Raji (cell line): ENCODE data around the gene IFT172.

ENCODE experiments used
- POLR2A ChIP-seq: IDR thresholded peaks from 2 replicates; pipeline ENCODE4 v1.6.1; 2011; ENCODE audit warnings: low read depth, low read length, control low read depth; ENCODE audit not compliant: insufficient read depth

IFT172 gene

GRCh38 chr2:27497288-27497627 lies 7.7 kb upstream of the IFT172 start:
- TF ChIP-seq POLR2A, result no peak

- no peak for TF ChIP-seq POLR2A
Measured at GRCh38 chr2:27496357-27497287, 7.1 kb upstream of the IFT172 start, which contains the start of gene GCKR. GCKR (plus strand) TSS chr2:27496839; CDS start chr2:27496905, 66 bp downstream.

GRCh38 chr2:27495840-27496356 lies 6.4 kb upstream of the IFT172 start:
- TF ChIP-seq POLR2A, result no peak

GRCh38 chr2:27494944-27495554 lies 5.5 kb upstream of the IFT172 start, which contains the start of gene FNDC4:
FNDC4 (minus strand) TSS chr2:27495200; CDS start chr2:27494679, 521 bp downstream.
- no peak for TF ChIP-seq POLR2A

DNA sequence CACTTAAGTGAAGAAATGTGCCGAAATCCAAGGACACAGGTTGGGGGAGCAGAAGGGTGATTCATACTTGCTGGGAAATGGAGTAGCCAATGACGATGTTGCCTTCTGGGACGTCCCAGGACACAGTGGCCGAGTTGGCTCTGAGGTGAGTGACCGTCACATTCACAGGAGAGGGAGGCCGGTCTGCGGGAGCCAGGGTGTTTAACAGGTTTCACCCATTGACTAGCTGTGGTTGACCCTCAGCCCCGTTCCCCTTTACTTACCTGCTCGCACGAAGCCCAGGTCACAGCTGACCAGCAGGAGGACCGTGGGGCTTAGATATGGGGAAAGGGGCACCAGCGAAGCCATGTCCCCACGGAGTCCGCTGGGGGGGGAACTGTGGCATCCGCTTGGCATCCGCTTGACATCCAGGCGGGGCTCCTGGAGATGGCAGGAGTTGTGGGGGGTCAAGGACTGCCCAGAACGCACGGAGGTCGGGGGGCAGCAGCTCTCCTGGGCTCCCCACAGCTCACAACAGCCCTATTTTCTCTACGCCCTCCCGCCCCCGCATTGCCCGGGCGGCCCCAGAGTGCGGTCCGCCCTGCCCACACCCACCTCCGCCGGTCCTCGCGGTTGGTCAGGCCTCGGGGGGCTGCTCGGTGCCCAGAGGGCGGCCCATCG lies 4.9 kb upstream of the IFT172 start:
- TF ChIP-seq POLR2A, result no peak

- no peak for TF ChIP-seq POLR2A
Measured at GRCh38 chr2:27493948-27494283, 4.4 kb upstream of the IFT172 start.

DNA sequence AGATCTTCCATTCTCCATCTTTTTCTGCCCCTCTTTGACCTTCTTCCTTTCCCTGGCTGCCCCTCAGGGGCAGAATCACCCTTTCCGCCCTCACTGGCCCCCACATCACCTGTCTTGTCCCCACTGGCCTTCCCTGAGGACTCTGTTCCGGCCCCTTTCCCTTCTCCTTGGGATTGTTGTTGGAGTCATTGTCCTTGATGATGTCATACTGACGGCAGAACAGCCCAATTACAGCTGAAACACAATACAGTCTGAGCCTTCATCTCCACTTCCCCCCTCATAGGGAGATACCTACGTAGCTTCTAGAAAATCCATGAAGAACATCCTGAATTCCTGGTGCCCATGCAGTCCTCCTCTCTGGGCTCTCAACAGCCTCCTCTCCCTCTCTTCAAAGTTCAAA lies 3.0 kb upstream of the IFT172 start:
- TF ChIP-seq POLR2A, result no peak

- TF ChIP-seq POLR2A, result no peak
Measured at GRCh38 chr2:27489118-27489497, 435 bp downstream of the IFT172 start.

- no peak for TF ChIP-seq POLR2A
Measured at GRCh38 chr2:27485496-27485895, 4.0 kb downstream of the IFT172 start.

- no peak for TF ChIP-seq POLR2A
Measured at GRCh38 chr2:27471961-27472360, 17.6 kb downstream of the IFT172 start.

DNA sequence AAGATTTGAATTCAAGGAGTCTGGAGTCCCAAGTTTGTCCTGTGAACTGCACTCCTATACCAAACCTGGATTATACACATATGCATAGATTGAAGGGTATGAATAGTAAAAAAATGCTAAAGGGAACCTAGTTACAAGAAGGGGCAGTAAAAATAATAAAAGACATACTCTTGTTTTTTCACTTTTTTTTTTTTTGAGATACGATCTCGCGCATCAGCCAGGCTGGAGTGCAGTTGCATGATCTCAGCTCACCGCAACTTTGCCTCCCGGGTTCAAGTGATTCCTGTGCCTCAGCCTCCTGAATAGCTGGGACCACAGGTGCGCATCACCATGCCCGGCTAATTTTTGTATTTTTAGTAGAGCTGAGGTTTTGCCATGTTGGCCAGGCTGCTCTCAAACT lies 25.1 kb downstream of the IFT172 start:
- TF ChIP-seq POLR2A, result no peak

- no peak for TF ChIP-seq POLR2A
Measured at GRCh38 chr2:27461118-27461517, 28.4 kb downstream of the IFT172 start.

GRCh38 chr2:27453968-27454367 lies 35.6 kb downstream of the IFT172 start:
- no peak for TF ChIP-seq POLR2A

DNA sequence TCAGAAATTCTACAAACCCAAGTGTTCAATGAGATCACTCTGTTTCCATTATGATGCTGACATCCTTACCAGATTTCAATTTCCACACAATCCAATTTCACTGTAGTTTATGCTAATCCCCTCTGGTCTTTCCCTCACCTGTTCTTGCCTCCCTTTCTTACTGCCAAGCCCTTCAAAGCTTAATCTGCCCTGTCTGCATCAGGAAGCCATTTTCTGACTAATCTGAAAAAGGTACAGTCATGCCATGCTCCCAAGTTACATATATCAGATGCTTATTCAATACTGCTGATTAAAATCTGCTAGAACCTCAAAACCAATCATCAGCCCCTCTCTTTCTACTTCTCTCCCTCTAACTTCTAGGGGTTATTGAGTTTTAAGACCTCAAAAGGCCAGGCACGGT lies 38.4 kb downstream of the IFT172 start:
- no peak for TF ChIP-seq POLR2A

DNA sequence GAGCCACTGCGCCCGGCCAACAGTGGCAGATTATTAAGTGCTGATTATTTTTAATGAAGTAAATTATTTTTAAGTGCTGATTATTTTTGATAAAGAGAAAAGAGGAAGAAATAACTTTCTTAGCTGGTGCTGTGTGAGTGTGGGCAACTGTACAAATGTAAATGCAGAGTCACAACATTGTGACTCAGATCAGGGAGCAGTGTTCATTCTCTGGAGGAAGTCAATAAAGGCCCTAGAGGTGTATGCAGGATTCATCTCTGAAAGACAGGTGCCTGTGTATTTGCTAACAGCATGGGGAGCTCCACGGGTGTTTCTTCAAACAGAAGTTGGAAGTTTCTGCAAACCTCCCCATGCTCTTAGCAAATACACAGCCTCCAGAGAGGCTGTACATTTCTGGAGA lies 41.2 kb downstream of the IFT172 start:
- no peak for TF ChIP-seq POLR2A

DNA sequence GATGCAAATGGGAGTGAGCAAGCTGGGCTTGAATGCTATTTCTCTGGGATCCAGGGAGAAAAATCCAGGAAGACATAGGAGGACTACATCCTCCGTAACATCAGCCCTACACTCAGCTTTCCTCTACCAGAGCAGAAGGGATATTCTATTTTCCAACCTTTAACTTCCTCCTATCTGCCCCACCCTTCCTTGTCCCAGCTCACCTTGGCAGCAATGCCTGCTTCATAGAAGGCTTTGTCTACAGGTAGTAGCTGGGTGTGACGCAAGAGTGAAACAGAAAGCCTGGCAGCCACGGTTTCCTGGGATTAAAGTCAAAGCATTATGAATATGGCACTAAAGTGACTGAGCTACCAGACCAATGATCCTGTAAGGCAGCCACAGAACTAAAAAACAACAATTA lies 43.5 kb downstream of the IFT172 start:
- no peak for TF ChIP-seq POLR2A
